SK-N-MC (cell line): ENCODE results near the gene AMFR.

Experiments
- EZH2 ChIP-seq: fragments of 200-600 bp; sonication (generic); IDR thresholded peaks from one replicate; pipeline ENCODE4 v1.6.1; 2017; ENCODE audit warnings: antibody characterized with exemption
- POLR2AphosphoS5 ChIP-seq: IDR thresholded peaks from 2 replicates; pipeline ENCODE4 v1.6.1; 2012; ENCODE audit warnings: mild to moderate bottlenecking, low read depth, low read length, borderline replicate concordance

DNA sequence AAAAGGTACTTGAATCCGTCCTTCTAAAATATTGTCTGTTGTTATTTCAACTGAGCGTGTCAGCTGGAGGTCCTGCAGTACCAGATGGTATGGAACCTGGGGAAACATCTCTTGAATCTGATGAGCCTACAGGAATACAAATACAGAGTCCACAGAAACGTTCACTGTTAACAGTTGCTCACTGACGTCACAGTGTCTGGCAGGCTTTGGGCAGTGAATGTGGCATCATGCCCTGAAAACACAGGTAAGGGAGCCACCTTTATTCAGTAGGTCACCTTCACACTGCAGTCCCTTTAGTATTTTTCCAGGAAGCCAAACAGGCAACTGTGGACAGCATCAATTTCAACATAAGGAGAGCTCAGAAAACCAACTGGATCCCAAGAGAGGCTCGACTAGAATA, 56.1 kb downstream of the AMFR start:
- TF ChIP-seq EZH2, result no peak
- no peak for TF ChIP-seq POLR2AphosphoS5
